ENCODE data around the gene TAF11L5.
"Not testable (repeated sequence)": the region's sequence is repeated elsewhere in the genome, so short reads cannot be mapped to it uniquely, and the experiment has no call there.

Gene TAF11L5

DNA sequence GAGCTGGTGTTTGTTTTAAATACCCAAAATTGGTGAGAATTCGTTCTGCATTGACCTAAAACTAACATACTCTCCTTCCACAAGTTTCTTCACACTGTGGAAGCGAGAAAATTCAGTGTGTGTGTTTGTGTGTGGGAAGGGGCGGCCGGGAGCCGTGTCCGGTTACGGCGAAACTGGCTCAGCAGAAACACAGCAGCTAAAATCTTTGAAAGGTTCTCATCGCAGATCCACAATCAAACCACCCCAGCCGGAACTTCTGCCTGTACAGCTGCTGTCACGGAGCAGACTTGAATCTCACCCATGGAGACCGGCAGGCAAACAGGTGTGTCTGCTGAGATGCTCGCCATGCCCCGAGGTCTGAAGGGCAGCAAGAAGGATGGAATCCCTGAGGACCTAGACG, at the start of gene TAF11L5:
TAF11L5 (plus strand) TSS at position 301 of the 400 bp plus-strand sequence.
- not testable (repeated sequence) for DNase-seq

GRCh38 chr5:17477043-17477442, 48.0 kb upstream of the TAF11L5 start:
- DNase-seq: no peak

DNA sequence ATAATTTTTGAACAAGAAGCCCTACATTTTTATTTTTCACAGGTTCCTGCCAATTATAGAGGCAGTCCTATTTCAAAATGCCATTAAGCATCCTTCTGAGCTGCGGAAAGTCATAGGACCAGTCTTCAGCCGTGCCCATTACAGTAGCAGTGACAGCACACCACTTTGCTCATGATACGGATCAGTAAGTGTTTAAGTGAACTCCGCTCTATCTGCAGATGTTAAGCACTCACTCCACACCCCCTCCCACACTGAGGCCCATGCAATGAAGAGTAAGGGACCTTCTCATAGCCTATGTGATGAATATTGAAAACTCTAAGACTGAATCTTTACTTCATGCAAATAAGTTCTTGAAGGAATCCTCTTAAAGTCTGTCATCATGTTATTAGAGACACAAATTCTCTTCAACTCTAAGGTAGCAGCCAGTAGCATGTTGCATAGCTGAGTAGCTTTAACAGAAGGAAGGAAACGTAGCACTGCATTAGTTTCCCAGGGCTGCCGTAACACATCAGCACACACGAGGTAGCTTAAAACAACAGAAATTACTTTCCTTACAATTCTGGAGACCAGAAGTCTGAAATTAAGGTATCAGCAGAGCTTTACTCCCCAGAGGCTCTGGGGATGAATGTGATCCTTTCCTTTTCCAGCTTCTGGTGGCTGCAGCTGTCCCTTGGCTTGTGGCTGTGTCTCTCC, 47.3 kb upstream of the TAF11L5 start:
- DNase-seq: no peak

- no peak for DNase-seq
Measured at GRCh38 chr5:17481378-17481777, 43.7 kb upstream of the TAF11L5 start.

DNA sequence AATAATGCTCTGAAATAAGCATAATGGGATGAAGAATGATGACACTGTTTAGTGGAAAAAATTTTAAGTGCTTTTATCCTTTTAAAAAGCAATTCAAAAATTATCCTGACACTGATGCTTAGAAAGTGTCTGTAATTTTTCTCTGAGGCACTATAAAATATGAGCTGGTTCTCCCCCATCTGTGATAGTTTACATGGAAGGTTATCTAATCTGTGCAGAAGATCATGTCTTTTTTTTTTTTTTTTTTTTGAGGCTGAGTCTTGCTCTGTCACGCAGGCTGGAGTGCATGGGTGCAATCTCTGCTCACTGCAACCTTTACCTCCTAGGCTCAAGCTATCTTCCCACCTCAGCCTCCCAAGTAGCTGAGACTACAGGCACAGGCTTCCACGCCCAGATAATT, 42.2 kb upstream of the TAF11L5 start:
- DNase-seq: no peak

- DNase-seq: not testable (repeated sequence)
Measured at GRCh38 chr5:17486464-17487173, 38.4 kb upstream of the TAF11L5 start.

DNA sequence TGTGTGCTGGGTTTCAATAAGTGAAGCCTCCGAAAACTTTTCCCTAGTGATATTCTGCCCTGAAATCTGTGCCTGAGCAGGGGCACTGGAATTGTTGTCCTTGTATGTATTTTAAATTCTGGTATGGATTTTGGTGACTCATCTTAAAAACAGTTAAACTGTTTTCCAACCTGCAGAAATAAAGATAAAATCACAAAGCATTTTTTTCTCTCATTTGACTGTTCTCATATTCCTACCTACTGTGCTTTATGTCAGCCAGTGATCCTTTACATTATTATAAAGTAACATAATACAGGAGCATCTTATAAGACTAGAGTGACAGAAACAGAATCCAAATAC, 37.9 kb upstream of the TAF11L5 start:
- no peak for DNase-seq

- not testable (repeated sequence) for DNase-seq
Measured at GRCh38 chr5:17491257-17491656, 33.8 kb upstream of the TAF11L5 start.

DNA sequence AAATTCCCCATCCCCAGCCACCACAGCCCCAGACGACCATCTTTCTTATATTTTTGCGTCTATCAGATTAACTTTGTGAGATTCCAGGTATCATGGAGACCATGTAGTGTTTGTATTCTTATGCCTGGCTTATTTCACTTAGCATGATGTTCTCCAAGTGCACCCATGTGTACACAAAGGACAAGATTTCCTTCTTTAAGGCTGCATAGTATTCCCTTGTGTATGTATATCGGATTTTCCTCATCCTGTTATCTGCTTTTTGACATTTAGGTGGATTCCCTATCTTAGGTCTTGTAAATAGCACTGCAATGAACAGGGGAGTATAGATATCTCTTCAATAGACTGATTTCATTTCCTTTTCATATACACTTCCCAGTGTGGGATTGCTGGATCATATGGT, 32.3 kb upstream of the TAF11L5 start:
- no peak for DNase-seq

DNA sequence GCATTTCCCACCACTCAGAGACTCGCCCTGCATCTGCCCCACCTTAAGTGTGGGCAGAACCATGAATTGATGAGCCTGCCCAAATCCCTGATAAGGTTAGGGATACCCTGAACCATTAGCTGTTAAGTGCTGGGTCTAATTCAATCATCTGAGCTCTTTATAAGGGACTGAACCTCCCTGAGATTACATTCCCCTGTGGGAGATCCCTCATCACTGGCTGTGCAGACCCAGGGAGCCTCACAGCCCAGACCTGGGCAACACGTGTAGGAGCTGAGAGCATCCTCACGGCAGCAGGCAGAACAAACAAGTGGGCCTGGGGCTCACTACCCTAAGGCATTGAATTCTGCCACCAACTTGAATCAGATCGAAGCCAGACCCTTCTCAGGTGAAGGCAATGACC, 27.6 kb upstream of the TAF11L5 start:
- DNase-seq: no peak

DNA sequence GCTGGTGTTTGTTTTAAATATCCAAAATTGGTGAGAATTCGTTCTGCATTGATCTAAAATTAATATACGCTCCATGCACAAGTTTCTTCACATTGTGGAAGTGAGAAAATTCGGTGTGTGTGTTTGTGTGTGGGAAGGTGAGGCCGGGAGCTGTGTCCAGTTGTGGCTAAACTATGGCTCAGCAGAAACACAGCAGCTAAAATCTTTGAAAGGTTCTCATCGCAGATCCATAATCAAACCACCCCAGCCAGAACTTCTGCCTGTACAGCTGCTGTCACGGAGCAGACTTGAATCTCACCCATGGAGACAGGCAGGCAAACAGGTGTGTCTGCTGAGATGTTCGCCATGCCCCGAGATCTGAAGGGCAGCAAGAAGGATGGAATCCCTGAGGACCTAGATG, 27.1 kb upstream of the TAF11L5 start, which contains the start of gene TAF11L2:
TAF11L2 (plus strand) TSS at position 301 of the 400 bp plus-strand sequence.
- not testable (repeated sequence) for DNase-seq

DNA sequence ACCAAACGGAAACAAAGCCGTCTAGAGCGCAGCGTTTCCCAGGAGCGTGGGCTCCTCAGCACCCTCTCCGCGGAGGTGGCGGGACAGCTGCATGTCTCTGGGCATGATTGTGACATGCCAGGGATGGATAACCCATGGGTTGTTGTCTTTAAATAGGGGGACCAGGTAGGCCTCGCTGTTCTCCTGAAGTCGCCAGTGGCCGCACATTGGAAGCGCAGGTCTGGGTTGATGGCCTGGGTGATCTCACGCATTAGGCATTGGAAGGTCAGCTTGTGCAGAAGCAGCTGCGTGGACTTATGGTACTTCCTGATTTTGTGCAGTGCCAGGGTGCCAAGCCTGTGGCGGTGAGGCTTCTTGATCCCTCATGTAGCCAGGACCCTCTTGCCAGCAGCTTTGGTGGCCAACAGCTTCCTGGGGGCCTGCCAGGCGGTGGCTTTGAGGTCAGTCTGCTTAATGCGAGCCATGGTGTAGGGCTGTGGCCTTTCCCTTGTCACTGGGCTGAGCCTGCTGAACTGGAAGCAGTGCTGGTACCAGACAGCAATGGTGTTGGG, 13.2 kb upstream of the TAF11L5 start:
- no peak for DNase-seq

GRCh38 chr5:17517526-17517925, 7.5 kb upstream of the TAF11L5 start:
- not testable (repeated sequence) for DNase-seq

DNA sequence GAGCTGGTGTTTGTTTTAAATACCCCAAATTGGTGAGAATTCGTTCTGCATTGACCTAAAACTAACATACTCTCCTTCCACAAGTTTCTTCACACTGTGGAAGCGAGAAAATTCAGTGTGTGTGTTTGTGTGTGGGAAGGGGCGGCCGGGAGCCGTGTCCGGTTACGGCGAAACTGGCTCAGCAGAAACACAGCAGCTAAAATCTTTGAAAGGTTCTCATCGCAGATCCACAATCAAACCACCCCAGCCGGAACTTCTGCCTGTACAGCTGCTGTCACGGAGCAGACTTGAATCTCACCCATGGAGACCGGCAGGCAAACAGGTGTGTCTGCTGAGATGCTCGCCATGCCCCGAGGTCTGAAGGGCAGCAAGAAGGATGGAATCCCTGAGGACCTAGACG, 7.0 kb upstream of the TAF11L5 start, which contains the start of gene TAF11L3:
TAF11L3 (plus strand) TSS at position 301 of the 400 bp plus-strand sequence.
- not testable (repeated sequence) for DNase-seq

DNA sequence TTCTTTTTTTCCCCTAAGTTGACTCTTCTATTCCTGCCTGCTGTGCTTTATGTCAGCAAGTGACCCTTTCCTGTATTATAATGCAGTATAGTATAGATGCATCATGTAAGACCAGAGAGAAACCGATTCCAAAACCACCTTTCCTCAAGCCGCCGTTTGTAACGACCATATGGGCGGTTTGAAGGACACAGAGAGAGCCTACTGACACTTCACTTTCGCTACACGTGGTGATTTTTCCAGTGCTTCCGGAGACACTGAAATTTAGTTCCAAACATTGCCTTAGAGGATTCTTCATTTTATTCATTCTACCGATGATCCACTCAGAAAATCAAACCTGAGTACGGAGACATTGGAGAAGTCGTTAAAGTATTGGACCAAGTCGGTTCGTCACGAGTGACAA, 5.5 kb upstream of the TAF11L5 start:
- DNase-seq: not testable (repeated sequence)

- DNase-seq: not testable (repeated sequence)
Measured at GRCh38 chr5:17521501-17521900, 3.5 kb upstream of the TAF11L5 start, which contains the start of gene TAF11L4. TSS of gene TAF11L4 (plus strand) at chr5:17521801.

- not testable (repeated sequence) for DNase-seq
Measured at GRCh38 chr5:17526504-17526903, 1.5 kb downstream of the TAF11L5 start.

DNA sequence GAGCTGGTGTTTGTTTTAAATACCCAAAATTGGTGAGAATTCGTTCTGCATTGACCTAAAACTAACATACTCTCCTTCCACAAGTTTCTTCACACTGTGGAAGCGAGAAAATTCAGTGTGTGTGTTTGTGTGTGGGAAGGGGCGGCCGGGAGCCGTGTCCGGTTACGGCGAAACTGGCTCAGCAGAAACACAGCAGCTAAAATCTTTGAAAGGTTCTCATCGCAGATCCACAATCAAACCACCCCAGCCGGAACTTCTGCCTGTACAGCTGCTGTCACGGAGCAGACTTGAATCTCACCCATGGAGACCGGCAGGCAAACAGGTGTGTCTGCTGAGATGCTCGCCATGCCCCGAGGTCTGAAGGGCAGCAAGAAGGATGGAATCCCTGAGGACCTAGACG, 3.3 kb downstream of the TAF11L5 start, which contains the start of gene TAF11L6:
TAF11L6 (plus strand) TSS at position 301 of the 400 bp plus-strand sequence.
- not testable (repeated sequence) for DNase-seq
